H9 (cell line): ENCODE results near the gene DNAJB5. TPM values are rescaled to one million over a fixed set of nuclear protein-coding genes. Genes with fewer than 3 reads are reported as not detected.
"Not testable (repeated sequence)": the region's sequence is repeated elsewhere in the genome, so short reads cannot be mapped to it uniquely, and the experiment has no call there.

ENCODE experiments used
- DNase-seq: peaks from one replicate; pipeline ENCODE4 v3.0.0-alpha.2; 2017
- H2AFZ ChIP-seq: one replicate; pipeline ENCODE4 v1.6.1; 2013; ENCODE audit warnings: mild to moderate bottlenecking, low read length, control low read depth, moderate library complexity
- H2AK5ac ChIP-seq: 2 replicates; pipeline ENCODE4 v1.6.1; 2013; ENCODE audit warnings: low read length, control low read depth, mixed read lengths; ENCODE audit not compliant: insufficient read length
- H2BK120ac ChIP-seq: one replicate; pipeline ENCODE4 v1.6.1; 2013; ENCODE audit warnings: low read depth, mild to moderate bottlenecking, low read length, control low read depth, inconsistent platforms; ENCODE audit not compliant: poor library complexity, severe bottlenecking
- H2BK12ac ChIP-seq: 2 replicates; pipeline ENCODE4 v1.6.1; 2013; ENCODE audit warnings: low read length, control low read depth, mixed read lengths, low read depth; ENCODE audit not compliant: insufficient read length
- H2BK15ac ChIP-seq: 2 replicates; pipeline ENCODE4 v1.6.1; 2013; ENCODE audit warnings: low read depth, low read length, control low read depth
- H2BK20ac ChIP-seq: one replicate; pipeline ENCODE4 v1.6.1; 2013; ENCODE audit warnings: low read depth, mild to moderate bottlenecking, low read length, control low read depth, inconsistent platforms; ENCODE audit not compliant: poor library complexity, severe bottlenecking
- H2BK5ac ChIP-seq: 2 replicates; pipeline ENCODE4 v1.6.1; 2013; ENCODE audit warnings: low read length, control low read depth, mixed read lengths; ENCODE audit not compliant: insufficient read length
- H3K14ac ChIP-seq: 2 replicates; pipeline ENCODE4 v1.6.1; 2013; ENCODE audit warnings: low read length, control low read depth; ENCODE audit not compliant: insufficient read depth
- H3K18ac ChIP-seq: 2 replicates; pipeline ENCODE4 v1.6.1; 2013; ENCODE audit warnings: low read depth, mild to moderate bottlenecking, mixed read lengths, low read length, control low read depth; ENCODE audit not compliant: insufficient read length
- H3K23ac ChIP-seq: 2 replicates; pipeline ENCODE4 v1.6.1; 2013; ENCODE audit warnings: low read length, control low read depth, mixed read lengths, low read depth; ENCODE audit not compliant: insufficient read length
- H3K23me2 ChIP-seq: 2 replicates; pipeline ENCODE4 v1.6.1; 2013; ENCODE audit warnings: low read depth, mild to moderate bottlenecking, mixed read lengths, low read length, control low read depth; ENCODE audit not compliant: insufficient read length, poor library complexity, severe bottlenecking
- H3K27ac ChIP-seq: 2 replicates; pipeline ENCODE4 v1.5.1; 2013; ENCODE audit warnings: low read length, control low read depth, mixed read lengths, low read depth; ENCODE audit not compliant: insufficient read length
- H3K27me3 ChIP-seq: 2 replicates; pipeline ENCODE4 v1.6.1; 2013; ENCODE audit warnings: low read length, control low read depth, inconsistent platforms; ENCODE audit not compliant: insufficient read depth
- H3K4ac ChIP-seq: 2 replicates; pipeline ENCODE4 v1.6.1; 2013; ENCODE audit warnings: low read depth, mild to moderate bottlenecking, control low read depth, inconsistent platforms, low read length, moderate library complexity
- H3K4me1 ChIP-seq: 2 replicates; pipeline ENCODE4 v1.6.1; 2013; ENCODE audit warnings: low read length, control low read depth, inconsistent platforms; ENCODE audit not compliant: insufficient read depth
- H3K4me2 ChIP-seq: 2 replicates; pipeline ENCODE4 v1.6.1; 2013; ENCODE audit warnings: low read length, control low read depth, mixed read lengths; ENCODE audit not compliant: insufficient read length, insufficient read depth
- H3K56ac ChIP-seq: 2 replicates; pipeline ENCODE4 v1.6.1; 2013; ENCODE audit warnings: low read depth, mild to moderate bottlenecking, mixed read lengths, low read length, control low read depth; ENCODE audit not compliant: insufficient read length
- H3K79me1 ChIP-seq: 2 replicates; pipeline ENCODE4 v1.6.1; 2013; ENCODE audit warnings: low read depth, mild to moderate bottlenecking, moderate library complexity, low read length, control low read depth, inconsistent platforms; ENCODE audit not compliant: insufficient read depth, poor library complexity, severe bottlenecking
- H3K79me2 ChIP-seq: 2 replicates; pipeline ENCODE4 v1.6.1; 2013; ENCODE audit warnings: low read length, control low read depth, inconsistent platforms; ENCODE audit not compliant: insufficient read depth
- H3K9ac ChIP-seq: 2 replicates; pipeline ENCODE4 v1.6.1; 2013; ENCODE audit warnings: low read length, control low read depth, mixed read lengths; ENCODE audit not compliant: insufficient read length; ENCODE audit errors: extremely low read depth
- H3K9me3 ChIP-seq: one replicate; pipeline ENCODE4 v1.6.1; 2013; ENCODE audit warnings: low read depth, low read length, inconsistent platforms; ENCODE audit not compliant: control insufficient read depth
- H3T11ph ChIP-seq: one replicate; pipeline ENCODE4 v1.6.1; 2013; ENCODE audit warnings: mild to moderate bottlenecking, low read length, control low read depth, inconsistent platforms
- H4K20me1 ChIP-seq: one replicate; pipeline ENCODE4 v1.6.1; 2013; ENCODE audit not compliant: control insufficient read depth, insufficient read length, insufficient read depth
- H4K5ac ChIP-seq: 2 replicates; pipeline ENCODE4 v1.6.1; 2013; ENCODE audit warnings: low read depth, mild to moderate bottlenecking, mixed read lengths, low read length, control low read depth; ENCODE audit not compliant: insufficient read length
- H4K8ac ChIP-seq: replicated peaks from 2 replicates; pipeline ENCODE4 v1.6.1; 2013; ENCODE audit warnings: low read length, control low read depth, mixed read lengths, low read depth; ENCODE audit not compliant: insufficient read length
- H4K91ac ChIP-seq: 2 replicates; pipeline ENCODE4 v1.6.1; 2013; ENCODE audit warnings: low read depth, mild to moderate bottlenecking, moderate library complexity, mixed read lengths, low read length, control low read depth; ENCODE audit not compliant: insufficient read length
- H3K27ac Mint-ChIP-seq, 3 experiments: 2 replicates in 2 of 3; 3 replicates in 1 of 3; pipeline ENCODE4 v1.8.0; 2020 to 2021; ENCODE audit warnings: mixed read lengths in 3 of 3, mild to moderate bottlenecking in 1 of 3, moderate library complexity in 1 of 3
- H3K27me3 Mint-ChIP-seq: 2 replicates; pipeline ENCODE4 v1.8.0; 2021; ENCODE audit warnings: low read depth, mild to moderate bottlenecking, moderate library complexity, mixed read lengths
- H3K36me3 Mint-ChIP-seq, 3 experiments: 2 replicates in 2 of 3; 3 replicates in 1 of 3; pipeline ENCODE4 v1.8.0; 2020 to 2021; ENCODE audit warnings: low read depth in 3 of 3, mixed read lengths in 3 of 3; ENCODE audit not compliant: insufficient read depth in 1 of 3
- H3K4me1 Mint-ChIP-seq, 2 experiments: 2 replicates each; pipeline ENCODE4 v1.8.0; 2020; ENCODE audit warnings: mixed read lengths in 2 of 2
- H3K4me3 Mint-ChIP-seq, 2 experiments: 2 replicates in 1 of 2; 3 replicates in 1 of 2; pipeline ENCODE4 v1.8.0; 2020 to 2021; ENCODE audit warnings: mild to moderate bottlenecking in 2 of 2, mixed read lengths in 2 of 2, moderate library complexity in 1 of 2
- H3K9me3 Mint-ChIP-seq, 2 experiments: 2 replicates in 1 of 2; 3 replicates in 1 of 2; pipeline ENCODE4 v1.8.0; 2020; ENCODE audit warnings: mild to moderate bottlenecking in 2 of 2, mixed read lengths in 2 of 2, moderate library complexity in 1 of 2
- WGBS: extraction: QIAGEN DNeasy Blood & Tissue Kit; methylation state at CpG from one replicate; pipeline ENCODE4 v1.1.7; 2013; ENCODE audit warnings: missing lambda C conversion rate, low lambda C conversion rate, mixed read lengths; ENCODE audit not compliant: insufficient read length; ENCODE audit errors: extremely low coverage; 5-methylcytosine and 5-hydroxymethylcytosine counted together
- total RNA-seq: library from RNA; stranded (reverse); gene quantifications from 2 replicates; pipeline ENCODE4 v1.2.1, GENCODE V29; 2021
- TF ChIP-seq, protein P1 (sequence below): fragments of 200-600 bp; sonication (generic); conservative IDR thresholded peaks from 3 replicates; pipeline ENCODE4 v1.8.0; 2021; ENCODE audit warnings: antibody characterized with exemption, mild to moderate bottlenecking

Gene DNAJB5
- total RNA-seq, 1 experiment from 2014 or later, result 38.9 TPM

DNA sequence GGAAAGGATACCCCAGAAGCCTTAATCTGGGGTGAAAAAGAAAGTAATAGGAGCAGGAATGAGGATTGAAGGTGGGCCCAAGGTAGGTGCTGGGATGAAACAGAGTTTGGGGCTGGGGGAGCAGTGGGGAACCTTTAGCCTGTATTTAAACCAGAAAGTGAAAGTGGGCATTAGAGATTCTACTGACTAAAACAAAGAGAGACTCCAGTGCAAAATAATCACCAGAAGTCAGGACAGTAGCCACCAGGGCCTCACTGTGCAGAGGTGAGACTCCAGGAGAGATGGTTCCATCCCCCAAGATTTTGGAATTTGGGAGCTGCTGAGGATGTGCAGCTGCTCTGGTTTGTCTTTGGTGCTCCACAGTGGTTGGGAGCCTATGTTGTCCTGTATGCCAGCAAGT is 13.1 kb downstream of the DNAJB5 start:
- Mint-ChIP-seq H3K4me1 (peaks cover 35 to 44% of the 10 kb centered on the region in 2 experiments), H3K4me3 (no peak overlapping the region), H3K9me3 (peaks cover 0 to 2% of the 10 kb centered on the region in 2 experiments; a peak in 3 of 5 replicates), H3K36me3 (peaks cover 0 to 7% (median 1%) of the 10 kb centered on the region in 3 experiments; a peak in 4 of 7 replicates), H3K27ac (no peak overlapping the region), H3K27me3 (no peaks in the 10 kb centered on the region)
- TF ChIP-seq, protein P1, sequence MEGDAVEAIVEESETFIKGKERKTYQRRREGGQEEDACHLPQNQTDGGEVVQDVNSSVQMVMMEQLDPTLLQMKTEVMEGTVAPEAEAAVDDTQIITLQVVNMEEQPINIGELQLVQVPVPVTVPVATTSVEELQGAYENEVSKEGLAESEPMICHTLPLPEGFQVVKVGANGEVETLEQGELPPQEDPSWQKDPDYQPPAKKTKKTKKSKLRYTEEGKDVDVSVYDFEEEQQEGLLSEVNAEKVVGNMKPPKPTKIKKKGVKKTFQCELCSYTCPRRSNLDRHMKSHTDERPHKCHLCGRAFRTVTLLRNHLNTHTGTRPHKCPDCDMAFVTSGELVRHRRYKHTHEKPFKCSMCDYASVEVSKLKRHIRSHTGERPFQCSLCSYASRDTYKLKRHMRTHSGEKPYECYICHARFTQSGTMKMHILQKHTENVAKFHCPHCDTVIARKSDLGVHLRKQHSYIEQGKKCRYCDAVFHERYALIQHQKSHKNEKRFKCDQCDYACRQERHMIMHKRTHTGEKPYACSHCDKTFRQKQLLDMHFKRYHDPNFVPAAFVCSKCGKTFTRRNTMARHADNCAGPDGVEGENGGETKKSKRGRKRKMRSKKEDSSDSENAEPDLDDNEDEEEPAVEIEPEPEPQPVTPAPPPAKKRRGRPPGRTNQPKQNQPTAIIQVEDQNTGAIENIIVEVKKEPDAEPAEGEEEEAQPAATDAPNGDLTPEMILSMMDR, result no peak
- H3K27me3 ChIP-seq, result no peaks in the 10 kb centered on the region
- no peak overlapping the region for H3K4me2 ChIP-seq
- H2BK15ac ChIP-seq, result no peak overlapping the region
- H3K9ac ChIP-seq, result no peak overlapping the region
- peaks cover 8% of the 10 kb centered on the region; the same call in 1 of the 2 replicates for H3K4me1 ChIP-seq
- no peak overlapping the region for H2BK5ac ChIP-seq
- H4K5ac ChIP-seq, result no peak overlapping the region
- no peaks in the 10 kb centered on the region for H3K23me2 ChIP-seq
- H3T11ph ChIP-seq, result no peak overlapping the region
- H4K8ac ChIP-seq, result no peak overlapping the region
- H3K14ac ChIP-seq, result no peak overlapping the region
- H4K20me1 ChIP-seq, result no peaks in the 10 kb centered on the region
- H2BK120ac ChIP-seq, result no peak overlapping the region
- no peak overlapping the region for H2BK20ac ChIP-seq
- H3K18ac ChIP-seq, result peak overlapping the region; percentile 34
- no peaks in the 10 kb centered on the region for H3K79me2 ChIP-seq
- no peak overlapping the region for H3K23ac ChIP-seq
- no peak overlapping the region for H3K4ac ChIP-seq
- no peaks in the 10 kb centered on the region for H3K79me1 ChIP-seq
- no peak overlapping the region for H4K91ac ChIP-seq
- H2AK5ac ChIP-seq, result no peak overlapping the region
- H2BK12ac ChIP-seq, result no peak overlapping the region
- no peaks in the 10 kb centered on the region for H3K9me3 ChIP-seq
- H3K56ac ChIP-seq, result no peak overlapping the region
- H3K27ac ChIP-seq, result no peak overlapping the region
- no peak for DNase-seq
- H2AFZ ChIP-seq, result no peak overlapping the region

DNA sequence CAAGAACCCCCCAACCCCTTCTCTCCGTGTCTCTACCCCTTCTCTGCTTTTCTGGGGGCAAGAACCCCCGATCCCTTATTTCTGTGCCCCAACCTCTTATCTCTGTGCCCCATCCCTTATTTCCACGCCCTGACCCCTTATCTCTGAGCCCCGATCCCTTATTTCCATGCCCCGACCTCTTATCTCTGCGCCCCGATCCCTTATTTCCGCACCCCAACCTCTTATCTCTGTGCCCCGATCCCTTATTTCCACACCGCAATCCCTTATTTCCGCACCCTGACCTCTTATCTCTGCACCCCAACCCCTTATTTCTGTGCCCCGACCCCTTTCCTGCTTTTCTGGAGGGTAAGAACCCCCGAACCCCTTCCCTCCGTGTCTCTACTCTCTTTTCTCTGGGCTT is 14.8 kb downstream of the DNAJB5 start:
- H3K27ac ChIP-seq, H3K14ac ChIP-seq, H3K4me1 ChIP-seq, H4K5ac ChIP-seq, H3K56ac ChIP-seq, H3T11ph ChIP-seq, H3K27me3 ChIP-seq, H3K9me3 ChIP-seq, H3K4ac ChIP-seq, H2BK12ac ChIP-seq, H2BK20ac ChIP-seq, H3K4me3 Mint-ChIP-seq, H3K79me2 ChIP-seq, H3K36me3 Mint-ChIP-seq, H3K4me2 ChIP-seq, H3K23ac ChIP-seq, H3K18ac ChIP-seq, H2BK5ac ChIP-seq, H3K27ac Mint-ChIP-seq, H2AFZ ChIP-seq, H3K23me2 ChIP-seq, DNase-seq, H3K79me1 ChIP-seq, H2BK15ac ChIP-seq, H3K9me3 Mint-ChIP-seq, H3K27me3 Mint-ChIP-seq, H2AK5ac ChIP-seq, H2BK120ac ChIP-seq, H3K9ac ChIP-seq, H4K20me1 ChIP-seq, H4K91ac ChIP-seq, H4K8ac ChIP-seq: not testable (repeated sequence)
- H3K4me1 Mint-ChIP-seq, result peaks cover 35 to 44% of the 10 kb centered on the region in 2 experiments
- no CpG with 5 or more reads among the region's 14 CpGs for WGBS
